HG02938 (cell line): ENCODE measurements around the gene UPK3A.
"Not testable (repeated sequence)": the region's sequence is repeated elsewhere in the genome, so short reads cannot be mapped to it uniquely, and the experiment has no call there.

Experiments used
- ATAC-seq: cut with Tn5 transposase; IDR thresholded peaks from one replicate; pipeline ENCODE4 v1.9.1; 2021; ENCODE audit warnings: mild to moderate bottlenecking, moderate library complexity; ENCODE audit not compliant: unreplicated experiment

Gene UPK3A

DNA sequence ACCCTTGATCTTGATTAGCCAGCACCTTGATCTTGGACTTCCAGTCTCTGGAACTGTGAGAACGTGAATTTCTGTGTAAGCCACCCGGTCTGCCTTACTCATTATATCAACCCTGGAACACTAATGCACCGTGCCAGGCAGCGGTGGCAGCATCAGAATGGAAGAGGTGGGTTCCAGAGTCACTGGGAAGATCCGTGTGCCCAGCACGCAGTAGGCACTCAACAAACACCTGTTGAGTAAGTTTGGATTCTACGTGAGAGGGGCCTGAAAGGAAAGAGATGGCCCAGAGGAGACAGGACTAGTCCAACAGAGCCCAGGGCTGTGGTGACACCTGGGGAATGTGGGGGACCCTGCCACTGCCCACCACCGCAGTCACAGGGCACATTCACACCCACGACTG is 6.6 kb upstream of the UPK3A start:
- no peak for ATAC-seq

DNA sequence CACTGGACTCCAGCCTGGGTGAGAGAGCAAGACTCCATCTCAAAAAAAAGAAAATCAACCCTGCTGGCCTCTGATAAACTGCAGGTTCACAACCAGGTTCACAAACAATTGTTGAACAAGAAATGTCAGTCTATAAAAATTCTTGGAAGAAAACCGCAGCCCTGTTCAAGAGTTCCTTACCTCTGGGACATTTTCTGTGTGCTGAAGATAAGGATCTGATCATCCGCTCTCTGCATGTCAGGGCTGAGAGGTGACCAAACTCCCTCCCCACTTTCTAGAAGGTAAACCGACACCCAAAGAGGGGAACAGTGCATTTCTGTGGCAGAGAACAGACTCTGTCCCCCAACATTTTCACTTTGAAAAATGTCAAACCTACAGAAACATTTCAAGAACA is 4.2 kb upstream of the UPK3A start:
- ATAC-seq, result no peak

DNA sequence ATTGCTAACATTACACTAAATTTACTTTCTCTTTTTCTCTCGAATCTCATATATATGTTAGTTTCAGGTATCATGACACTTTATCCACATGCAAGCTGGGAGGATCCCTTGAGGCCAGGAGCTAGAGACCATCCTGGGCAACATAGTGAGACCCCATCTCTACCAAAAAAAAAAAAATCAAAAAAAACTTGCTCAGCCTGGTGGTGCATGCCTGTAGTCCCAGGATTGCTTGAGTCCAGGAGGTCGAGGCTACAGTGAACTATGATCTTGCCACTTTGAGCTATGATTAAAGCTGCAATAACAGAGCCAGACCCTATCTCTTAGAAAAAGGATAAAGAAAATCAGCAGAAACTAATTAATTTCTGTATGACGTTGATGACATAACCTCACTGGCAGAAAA is 3.7 kb upstream of the UPK3A start:
- no peak for ATAC-seq

DNA sequence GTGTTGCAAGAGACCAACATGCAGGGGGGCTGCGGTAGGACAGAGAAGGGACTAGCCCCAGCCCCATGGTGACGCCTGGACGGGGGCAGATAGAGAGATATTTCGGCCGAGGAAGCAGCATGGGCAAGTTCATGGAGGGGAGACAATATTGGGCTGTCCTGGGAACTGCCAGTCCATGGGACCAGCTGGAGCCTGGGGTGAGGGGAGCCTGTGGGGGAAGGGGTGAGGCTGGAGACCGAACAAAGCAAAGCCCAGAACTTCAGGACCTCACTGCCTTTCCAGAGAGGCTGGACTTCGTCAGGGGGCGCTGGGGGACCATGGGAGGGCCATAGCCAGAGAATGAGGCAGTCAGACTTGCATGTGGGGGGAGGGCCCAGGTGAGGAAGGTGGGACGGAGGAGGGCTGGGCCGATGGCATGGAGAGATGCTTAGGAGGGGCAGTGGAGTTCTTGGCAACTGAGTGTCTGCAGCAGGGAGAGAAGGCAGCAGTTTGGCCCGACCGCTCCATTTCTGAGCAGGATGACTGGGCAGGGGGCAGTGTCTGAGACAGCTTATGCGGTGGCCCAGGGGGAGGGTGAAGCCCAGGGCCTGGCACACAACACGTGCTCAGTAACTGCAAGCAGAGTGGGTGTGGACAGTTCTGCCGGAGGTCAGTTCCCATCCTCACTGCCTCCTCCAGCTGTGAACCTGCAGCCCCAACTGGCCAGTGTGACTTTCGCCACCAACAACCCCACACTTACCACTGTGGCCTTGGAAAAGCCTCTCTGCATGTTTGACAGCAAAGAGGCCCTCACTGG is 712 bp downstream of the UPK3A start:
- ATAC-seq, result no peak

DNA sequence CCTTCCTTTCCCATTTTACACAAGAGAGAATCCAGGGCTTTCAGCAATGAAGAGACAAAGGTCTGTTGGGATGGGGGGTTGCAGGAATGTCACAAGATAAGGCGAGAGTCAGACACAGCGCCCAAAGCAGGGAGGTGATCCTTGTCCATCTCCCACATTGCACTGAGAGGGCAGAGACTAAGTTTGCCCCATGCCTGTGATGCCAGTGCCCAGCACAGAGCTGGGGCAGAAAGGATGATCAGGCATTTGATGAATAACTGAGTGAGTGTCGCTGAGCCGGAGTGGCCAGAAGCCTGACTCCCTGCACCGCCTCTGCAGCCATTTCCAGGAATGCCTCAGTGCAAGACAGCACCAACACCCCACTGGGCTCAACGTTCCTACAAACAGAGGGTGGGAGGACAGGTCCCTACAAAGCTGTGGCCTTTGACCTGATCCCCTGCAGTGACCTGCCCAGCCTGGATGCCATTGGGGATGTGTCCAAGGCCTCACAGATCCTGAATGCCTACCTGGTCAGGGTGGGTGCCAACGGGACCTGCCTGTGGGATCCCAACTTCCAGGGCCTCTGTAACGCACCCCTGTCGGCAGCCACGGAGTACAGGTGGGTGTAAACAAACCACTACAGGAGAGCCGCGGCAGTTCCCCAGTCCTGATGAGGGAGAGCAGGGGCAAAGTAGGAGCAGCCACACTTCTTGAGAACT is 2.3 kb downstream of the UPK3A start:
- no peak for ATAC-seq

DNA sequence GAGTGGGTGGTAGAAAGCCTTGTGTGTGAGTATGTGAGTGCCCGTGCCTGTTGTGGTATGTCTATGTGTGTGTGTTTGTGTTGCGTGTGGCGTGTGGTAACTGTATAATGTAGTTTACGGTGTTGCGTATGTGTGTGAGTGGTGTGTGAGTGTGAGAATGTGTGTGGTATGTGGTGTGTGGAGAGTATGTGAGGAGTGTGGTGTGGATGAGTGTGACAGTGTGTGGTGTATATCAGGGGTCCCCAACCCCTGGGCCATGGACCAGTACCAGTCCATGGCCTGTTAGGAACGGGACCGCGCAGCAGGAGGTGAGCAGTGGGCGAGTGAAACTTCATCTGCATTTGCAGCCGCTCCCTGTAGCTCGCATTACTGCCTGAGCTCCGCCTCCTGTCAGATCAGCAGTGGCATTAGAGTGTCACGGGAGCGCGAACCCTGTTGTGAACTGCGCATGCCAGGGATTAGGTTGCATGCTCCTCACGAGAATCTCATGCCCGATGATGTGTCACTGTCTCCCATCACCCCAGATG is 5.7 kb downstream of the UPK3A start:
- ATAC-seq, result no peak

DNA sequence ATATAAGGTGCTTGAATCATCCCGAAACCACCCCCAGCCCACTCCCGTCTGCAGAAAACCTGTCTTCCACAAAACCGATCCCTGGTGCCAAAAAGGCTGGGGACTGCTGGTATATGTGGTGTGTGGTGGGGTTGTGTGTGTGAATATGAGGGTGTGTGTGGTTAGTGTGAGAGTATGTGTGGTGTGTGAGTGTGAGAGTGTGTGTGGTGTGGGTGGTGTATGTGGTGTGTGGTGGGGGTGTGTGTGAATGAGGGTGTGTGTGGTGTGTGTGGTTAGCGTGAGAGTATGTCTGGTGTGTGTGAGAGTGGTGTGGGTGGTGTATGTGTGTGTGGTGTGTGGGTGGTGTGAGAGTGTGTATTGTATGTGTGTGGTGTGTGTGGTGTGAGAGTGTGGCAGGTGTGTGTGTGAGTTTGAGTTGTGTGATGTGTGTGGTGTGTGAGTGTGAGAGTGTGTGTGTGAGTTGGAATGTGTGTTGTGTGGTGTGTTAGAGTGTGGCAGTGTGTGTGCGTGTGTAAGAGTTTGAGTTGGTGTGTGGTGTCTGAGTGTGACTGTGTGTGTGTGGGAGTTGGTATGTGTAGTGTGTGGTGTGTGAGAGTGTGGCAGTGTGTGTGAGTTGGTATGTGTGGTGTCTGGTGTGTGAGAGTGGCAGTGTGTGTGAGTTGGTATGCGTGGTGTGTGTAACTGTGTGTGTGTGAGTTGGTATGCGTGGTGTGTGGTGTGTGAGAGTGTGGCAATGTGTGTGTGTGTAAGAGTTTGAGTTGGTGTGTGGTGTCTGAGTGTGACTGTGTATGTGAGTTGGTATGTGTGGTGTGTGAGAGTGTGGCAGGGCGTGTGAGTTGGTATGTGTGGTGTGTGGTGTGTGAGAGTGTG is 6.5 kb downstream of the UPK3A start:
- ATAC-seq, result no peak

DNA sequence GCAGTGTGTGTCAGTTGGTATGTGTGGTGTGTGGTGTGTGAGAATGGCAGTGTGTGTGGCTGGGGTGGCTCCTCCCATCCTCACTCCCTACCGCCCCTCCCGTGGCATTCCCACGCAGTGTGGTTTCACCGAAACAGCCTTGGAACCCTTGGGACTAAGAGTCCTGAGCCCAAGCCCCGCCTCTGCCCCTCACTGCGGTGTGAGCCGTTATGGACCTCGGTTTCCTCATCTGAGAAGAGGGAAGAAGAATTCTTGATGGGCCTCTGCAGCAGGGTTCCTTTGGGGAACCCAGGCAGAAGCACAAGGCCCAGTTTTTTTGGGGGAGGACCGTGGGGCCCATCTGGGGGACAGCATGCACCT is 7.2 kb downstream of the UPK3A start:
- no peak for ATAC-seq

DNA sequence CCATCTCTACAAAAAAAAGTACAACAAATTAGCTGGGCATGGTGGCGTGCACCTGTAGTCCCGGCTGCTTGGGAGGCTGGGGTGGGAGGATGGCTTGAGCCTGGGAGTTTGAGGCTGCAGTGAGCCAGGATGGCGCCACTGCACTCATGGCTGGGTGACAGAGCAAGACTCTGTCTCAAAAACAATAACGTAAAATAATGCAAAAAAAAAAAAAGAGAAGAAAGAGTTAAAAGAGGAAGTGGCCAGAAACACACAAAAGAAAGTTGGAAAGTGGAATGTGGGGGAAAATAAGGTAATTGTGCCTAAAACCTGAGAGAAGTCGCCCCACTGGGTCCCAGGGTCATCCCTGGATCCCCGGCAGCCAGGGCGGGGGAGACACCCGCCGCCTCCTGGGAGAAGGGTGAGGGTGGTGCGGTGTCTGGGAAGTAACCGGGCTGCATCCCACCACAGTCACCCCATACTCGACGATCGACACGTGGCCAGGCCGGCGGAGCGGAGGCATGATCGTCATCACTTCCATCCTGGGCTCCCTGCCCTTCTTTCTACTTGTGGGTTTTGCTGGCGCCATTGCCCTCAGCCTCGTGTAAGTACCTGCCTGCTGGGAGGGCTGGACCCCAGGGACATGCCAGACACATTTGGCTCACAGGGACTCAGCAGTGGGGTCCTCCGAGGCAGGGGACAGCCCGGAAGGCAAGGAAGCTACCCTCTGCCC is 8.1 kb downstream of the UPK3A start:
- no peak for ATAC-seq

DNA sequence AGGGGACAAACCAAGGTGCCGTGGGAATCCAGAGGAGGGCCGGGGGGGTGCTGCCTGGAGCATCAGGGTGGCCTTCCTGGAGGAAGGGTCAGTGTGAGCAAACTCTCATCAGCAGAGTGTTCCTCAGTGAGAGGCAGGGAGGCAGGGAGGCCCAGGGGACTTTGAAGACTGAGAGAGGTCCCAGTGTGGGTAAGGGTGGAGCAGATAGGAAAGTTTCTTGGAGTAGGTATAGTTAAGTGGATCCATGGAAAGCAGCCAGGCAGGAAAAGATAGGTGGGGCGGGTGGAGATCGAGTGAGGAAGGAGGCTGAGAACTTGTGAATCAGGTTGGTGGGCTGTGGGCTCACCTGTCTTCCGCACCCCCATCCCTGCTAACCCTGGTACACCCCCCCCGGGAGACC is 9.3 kb downstream of the UPK3A start:
- no peak for ATAC-seq

DNA sequence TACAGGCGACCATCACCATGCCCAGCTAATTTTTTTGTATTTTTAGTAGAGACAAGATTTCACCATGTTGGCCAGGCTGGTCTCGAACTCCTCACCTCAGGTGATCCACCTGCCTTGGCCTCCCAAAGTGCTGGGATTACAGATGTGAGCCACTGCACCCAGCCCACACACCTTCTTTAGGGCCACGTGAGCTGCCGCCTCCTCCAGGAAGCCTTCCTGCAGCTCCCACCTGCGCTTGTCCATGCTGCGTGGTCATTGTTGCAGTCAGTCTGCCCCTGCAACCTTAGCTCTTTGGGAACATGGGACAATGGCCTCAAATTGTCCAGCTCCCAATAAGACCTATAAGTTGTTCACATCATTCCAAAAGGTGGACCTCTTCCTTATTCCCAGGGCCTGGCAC is 10.3 kb downstream of the UPK3A start:
- not testable (repeated sequence) for ATAC-seq

DNA sequence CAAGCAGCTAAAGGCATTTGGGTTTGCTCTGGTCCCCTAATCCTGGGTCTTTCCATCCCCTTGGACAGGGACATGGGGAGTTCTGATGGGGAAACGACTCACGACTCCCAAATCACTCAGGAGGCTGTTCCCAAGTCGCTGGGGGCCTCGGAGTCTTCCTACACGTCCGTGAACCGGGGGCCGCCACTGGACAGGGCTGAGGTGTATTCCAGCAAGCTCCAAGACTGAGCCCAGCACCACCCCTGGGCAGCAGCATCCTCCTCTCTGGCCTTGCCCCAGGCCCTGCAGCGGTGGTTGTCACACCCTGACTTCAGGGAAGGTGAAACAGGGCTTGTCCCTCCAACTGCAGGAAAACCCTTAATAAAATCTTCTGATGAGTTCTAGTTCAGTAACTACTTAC is 10.7 kb downstream of the UPK3A start:
- no peak for ATAC-seq

DNA sequence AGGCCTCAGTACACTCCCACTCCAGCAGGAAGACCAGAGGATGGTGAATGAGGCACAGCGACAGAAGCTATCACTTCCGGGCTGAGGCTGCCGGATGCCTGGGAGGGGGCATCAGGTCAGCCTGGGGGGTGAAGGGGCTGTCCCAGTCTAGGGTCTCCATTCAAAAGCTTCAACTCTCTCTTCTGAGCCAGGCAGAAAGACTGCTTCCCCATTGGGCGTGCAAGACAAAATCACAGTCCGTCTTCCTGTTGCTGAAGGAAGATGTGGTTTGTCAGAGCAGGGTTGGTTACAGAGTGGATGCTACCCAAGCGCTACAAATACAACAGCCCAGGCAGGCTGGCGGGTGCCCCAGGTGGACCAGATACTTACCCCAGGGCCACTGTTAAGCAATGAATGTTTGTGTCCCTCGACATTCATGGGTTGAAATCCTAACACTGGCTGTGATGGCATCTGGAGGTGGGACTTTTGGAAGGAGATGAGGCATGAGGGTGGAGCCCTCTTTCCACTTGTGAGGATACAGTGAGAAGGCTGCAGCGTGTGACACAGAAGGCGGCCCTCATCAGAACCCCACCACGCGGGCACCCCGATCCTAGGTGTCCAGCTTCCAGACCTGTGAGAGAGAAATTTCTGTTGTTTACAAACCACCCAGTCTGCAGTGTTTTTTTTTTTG is 12.0 kb downstream of the UPK3A start:
- no peak for ATAC-seq

DNA sequence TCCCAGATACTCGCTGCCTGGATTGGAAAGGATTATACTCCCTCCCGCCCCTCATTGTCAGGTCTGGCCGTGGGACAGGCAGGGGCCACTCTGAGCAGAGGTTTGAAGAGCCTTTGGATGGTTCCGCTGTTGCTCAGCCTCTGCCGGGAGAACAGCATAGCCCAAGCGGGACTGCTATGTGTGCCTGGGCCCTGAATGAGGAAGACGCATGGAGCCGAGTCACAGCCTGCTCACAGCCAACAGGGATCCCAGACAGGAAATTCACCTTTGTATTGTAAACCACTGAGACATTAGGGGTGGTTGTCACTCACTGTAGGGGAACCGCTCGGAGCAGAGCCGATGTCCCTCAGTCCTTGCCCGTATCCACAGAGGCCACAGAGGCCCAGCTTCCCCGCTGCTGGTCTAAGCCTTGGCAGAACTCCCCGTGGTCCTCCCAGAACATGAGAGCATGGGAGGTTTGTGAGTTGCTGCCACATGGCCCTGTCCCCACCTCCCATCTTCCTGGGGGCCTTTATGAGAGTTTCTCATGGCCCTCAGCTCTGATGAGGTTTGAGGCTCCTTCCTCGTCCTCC is 14.3 kb downstream of the UPK3A start:
- ATAC-seq, result no peak

DNA sequence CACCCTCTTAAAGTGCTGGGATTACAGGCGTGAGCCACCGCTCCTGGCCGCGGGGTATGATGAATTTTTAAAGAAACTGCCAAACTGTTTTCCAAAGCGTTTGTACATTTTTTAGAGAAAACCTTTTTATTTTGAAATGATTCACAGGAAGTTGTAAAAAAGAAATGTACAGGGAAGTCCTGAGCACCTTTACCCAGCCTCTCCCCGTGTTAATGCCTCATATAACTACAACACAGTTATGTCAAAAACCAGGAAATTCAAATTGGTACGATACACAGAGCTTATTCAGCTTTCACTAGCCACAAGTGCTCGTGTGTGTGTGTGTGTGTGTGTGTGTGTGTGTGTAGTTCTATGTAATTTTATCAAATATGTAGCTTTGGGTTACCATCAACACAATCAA is 18.0 kb downstream of the UPK3A start:
- ATAC-seq, result no peak

DNA sequence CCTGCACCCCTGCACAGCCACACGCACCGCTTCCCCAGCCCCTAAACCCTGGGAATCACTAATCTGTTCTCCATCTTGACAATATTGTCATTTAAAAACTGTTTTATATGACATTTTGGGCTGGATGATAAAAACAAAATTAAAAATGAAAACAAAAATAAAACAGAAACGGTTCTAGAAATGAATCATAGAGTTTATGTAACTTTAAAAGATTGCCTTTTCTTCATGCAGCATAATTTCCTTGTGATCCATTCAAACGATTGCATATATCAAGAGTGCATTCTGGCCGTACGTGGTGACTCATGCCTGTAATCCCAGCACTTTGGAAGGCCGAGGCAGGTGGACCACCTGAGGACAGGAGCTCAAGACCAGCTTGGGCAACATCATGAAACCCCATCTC is 18.4 kb downstream of the UPK3A start:
- no peak for ATAC-seq

DNA sequence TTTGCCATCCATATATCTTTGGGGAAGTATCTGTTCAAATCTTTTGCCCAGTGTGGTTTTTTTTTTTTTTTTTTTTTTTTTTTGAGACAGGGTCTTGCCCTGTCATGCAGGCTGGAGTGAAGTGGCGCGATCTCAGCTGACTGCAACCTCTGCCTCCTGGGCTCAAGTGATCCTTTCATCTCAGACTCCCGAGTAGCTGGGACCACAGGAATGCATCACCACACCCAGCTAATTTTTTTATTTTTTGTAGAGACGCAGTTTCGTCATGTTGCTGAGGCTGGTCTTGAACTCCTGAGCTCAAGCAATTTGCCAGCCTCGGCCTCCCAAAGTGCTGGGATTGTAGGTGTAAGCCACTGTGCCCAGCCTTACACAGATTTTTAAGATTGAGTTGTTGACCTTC is 20.2 kb downstream of the UPK3A start:
- ATAC-seq, result no peak

DNA sequence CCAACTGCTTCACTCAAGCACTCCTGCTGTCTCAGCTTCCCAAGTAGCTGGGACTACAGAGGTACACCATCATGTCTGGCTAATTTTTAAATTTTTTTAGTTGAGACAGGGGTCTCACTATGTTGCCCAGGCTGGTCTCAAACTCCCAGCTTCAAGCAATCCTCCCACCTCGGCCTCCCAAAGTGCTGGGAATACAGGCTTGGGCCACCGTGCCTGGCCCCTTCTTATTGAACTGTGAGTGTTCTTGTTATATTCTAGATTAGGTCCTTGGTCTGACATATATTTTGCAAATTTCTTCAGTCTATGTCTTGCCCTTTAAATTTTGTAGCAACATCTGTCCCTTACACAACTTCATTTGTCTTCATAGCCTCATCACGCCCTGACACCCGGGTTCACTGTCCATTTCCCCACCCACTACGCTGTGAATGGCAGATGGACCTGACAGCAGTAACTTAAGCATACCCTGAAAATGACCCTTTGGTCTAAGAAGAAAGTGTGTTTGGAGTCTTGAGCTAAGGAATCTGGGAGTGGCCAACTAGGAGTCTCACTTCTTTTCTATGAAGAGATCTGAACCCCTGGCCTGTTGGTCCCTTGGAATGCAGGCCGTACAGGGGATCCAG is 20.8 kb downstream of the UPK3A start:
- no peak for ATAC-seq

DNA sequence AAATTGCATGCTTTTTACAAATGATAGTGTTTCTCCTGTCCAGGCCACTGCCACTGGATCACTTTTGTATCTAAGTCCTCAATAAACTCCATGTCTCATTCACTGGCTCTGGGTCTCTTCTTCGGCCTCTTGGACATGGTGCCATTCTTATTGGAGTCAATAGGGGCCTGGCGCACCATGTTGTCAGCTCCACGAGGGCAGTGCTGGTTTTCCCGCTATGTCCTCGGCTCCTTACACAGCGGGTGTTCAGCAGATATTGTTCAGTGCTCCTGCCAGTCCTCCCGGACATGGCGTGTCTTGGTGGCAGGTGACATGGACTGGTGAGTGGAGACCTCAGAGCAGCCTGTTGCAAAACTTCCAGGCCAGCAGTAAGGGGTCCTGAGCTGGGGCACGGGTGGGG is 21.4 kb downstream of the UPK3A start:
- ATAC-seq, result no peak
